ENCODE results near the gene NTSR2. TPM values are rescaled to one million over a fixed set of nuclear protein-coding genes. Genes with fewer than 3 reads are reported as not detected.

The NTSR2 gene
- total RNA-seq, 4 donors from 2014 or later, result 0.87 to 4.2 (median 2.1) TPM; not detected in 1

DNA sequence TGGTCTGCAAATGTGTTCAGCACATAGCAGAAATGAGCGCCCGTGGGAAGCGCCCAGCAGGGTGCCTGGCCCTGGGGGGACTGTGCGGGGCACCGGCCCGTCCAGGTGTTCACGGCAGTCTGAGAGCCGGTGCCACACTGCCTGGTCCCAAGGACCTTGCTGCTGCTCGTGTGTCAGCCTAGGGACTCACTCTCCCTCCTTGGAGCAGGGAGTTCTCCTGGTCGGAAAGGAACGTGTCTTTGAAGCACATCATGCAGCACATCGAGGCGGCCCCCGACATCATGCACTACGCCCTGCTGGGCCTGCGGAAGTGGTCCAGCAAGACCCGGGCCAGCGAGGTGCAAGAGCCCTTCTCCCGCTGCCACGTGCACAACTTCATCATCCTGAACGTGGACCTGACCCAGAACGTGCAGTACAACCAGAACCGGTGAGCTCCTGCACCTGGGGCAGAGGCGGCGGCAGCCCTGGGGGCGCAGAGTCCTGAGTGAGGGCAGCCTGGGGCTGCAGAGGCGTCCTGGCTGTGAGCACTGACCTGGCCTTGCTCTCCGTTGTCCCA is 36.0 kb downstream of the NTSR2 start:
- 89 to 91% methylated on average over 19 to 22 of the region's 28 CpGs for WGBS, 2 donors
- H3K36me3 ChIP-seq, result peaks cover 0 to 84% (median 0%) of the 10 kb centered on the region in 3 donors
- no peaks in the 10 kb centered on the region for H3K4me1 ChIP-seq
- H3K4me3 ChIP-seq, result no peak overlapping the region
- no peaks in the 10 kb centered on the region for H3K9me3 ChIP-seq
- DNase-seq (ENCODE audit: low spot score in 2 of 2), result no peak
- H3K27me3 ChIP-seq, result no peaks in the 10 kb centered on the region
- no peak for TF ChIP-seq POLR2A (IDR thresholded peaks at IDR 0.05)
- no peak for TF ChIP-seq EP300 (IDR thresholded peaks at IDR 0.05)
- TF ChIP-seq, protein P1, sequence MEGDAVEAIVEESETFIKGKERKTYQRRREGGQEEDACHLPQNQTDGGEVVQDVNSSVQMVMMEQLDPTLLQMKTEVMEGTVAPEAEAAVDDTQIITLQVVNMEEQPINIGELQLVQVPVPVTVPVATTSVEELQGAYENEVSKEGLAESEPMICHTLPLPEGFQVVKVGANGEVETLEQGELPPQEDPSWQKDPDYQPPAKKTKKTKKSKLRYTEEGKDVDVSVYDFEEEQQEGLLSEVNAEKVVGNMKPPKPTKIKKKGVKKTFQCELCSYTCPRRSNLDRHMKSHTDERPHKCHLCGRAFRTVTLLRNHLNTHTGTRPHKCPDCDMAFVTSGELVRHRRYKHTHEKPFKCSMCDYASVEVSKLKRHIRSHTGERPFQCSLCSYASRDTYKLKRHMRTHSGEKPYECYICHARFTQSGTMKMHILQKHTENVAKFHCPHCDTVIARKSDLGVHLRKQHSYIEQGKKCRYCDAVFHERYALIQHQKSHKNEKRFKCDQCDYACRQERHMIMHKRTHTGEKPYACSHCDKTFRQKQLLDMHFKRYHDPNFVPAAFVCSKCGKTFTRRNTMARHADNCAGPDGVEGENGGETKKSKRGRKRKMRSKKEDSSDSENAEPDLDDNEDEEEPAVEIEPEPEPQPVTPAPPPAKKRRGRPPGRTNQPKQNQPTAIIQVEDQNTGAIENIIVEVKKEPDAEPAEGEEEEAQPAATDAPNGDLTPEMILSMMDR (IDR thresholded peaks at IDR 0.05), result no peak
- H3K27ac ChIP-seq, result no peak overlapping the region

DNA sequence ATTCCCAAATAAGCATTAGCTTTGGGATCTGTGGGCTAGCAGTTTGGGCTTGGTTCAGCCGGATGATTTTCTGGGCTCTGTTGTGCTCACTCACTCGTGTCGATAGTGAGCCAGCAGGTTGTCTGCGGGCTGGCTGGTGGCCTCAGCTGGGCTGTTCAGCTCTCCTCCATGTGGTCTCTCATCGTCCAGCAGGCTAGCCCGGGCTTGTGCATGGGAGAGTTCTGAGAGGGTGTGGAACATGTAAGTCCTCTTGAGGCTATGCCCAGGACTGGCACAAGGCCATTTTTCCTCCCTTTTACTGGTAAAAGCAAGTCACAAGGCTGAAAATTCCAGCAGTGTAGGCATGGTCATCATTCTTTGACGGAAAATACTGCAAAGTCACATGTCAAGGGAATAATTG is 38.5 kb downstream of the NTSR2 start:
- Histone ChIP-seq H3K27me3 (no peaks in the 10 kb centered on the region), H3K4me3 (no peak overlapping the region), H3K36me3 (peaks cover 0 to 91% (median 0%) of the 10 kb centered on the region in 3 donors), H3K9me3 (no peaks in the 10 kb centered on the region), H3K27ac (no peak overlapping the region), H3K4me1 (no peaks in the 10 kb centered on the region)
- TF ChIP-seq EP300 (IDR thresholded peaks at IDR 0.05) (no peak), POLR2A (IDR thresholded peaks at IDR 0.05) (no peak)
- TF ChIP-seq, protein P1 (IDR thresholded peaks at IDR 0.05), result no peak
- WGBS, 2 donors, result 81 to 90% methylated on average over 7 of the region's 7 CpGs
- no peak for DNase-seq (ENCODE audit: low spot score in 2 of 2)

DNA sequence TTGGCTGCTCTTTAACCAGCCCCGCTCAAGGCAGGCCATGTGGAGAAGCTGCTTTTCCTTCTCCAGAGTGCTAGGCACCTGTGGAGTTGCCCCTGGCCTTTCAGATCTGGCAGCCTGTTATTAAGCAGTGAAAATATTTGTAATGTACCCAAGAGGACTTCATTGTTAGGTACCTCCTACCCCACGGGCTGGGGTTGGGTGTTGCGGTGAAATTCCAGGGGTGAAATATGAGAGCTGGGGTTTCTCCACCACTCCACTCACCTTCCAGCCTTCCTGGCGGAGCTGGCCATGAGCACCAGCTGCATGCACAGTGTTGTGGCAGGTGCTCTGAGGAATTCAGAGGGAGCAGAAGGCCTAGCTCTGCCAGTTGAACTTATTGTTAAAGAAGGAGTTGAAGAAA is 39.1 kb downstream of the NTSR2 start:
- H3K27me3 ChIP-seq, result no peaks in the 10 kb centered on the region
- H3K4me3 ChIP-seq, result no peak overlapping the region
- no peak for DNase-seq (ENCODE audit: low spot score in 2 of 2)
- WGBS, 2 donors, result 86 to 95% methylated on average over 4 of the region's 4 CpGs
- H3K4me1 ChIP-seq, result no peaks in the 10 kb centered on the region
- no peak for TF ChIP-seq POLR2A (IDR thresholded peaks at IDR 0.05)
- TF ChIP-seq, protein P1 (IDR thresholded peaks at IDR 0.05), result no peak
- no peak for TF ChIP-seq EP300 (IDR thresholded peaks at IDR 0.05)
- H3K9me3 ChIP-seq, result no peaks in the 10 kb centered on the region
- H3K27ac ChIP-seq, result no peak overlapping the region
- peaks cover 0 to 95% (median 0%) of the 10 kb centered on the region in 3 donors for H3K36me3 ChIP-seq

DNA sequence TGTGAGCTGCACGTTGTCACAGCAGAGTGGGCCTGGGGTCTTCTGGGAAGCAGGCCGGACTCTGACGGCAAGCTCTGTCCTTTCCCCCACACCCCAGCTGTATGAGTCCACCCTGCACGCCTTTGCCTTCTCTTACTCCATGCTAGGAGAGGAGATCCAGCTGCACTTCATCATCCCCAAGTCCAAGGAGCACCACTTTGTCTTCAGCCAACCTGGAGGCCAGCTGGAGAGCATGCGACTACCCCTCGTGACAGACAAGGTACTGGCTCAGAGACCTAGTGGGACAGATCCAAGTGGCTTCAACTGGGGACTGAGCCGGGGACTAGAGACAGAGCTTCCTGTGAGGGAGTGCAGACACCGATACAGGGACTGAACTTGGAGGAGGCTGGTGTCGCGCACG is 40.1 kb downstream of the NTSR2 start:
- Histone ChIP-seq H3K4me3 (no peak overlapping the region), H3K9me3 (no peaks in the 10 kb centered on the region), H3K27ac (no peak overlapping the region), H3K4me1 (no peaks in the 10 kb centered on the region), H3K36me3 (peaks cover 0 to 95% (median 0%) of the 10 kb centered on the region in 3 donors), H3K27me3 (no peaks in the 10 kb centered on the region)
- DNase-seq (ENCODE audit: low spot score in 2 of 2), result no peak
- TF ChIP-seq, protein P1 (IDR thresholded peaks at IDR 0.05), result no peak
- TF ChIP-seq EP300 (IDR thresholded peaks at IDR 0.05), result no peak
- no peak for TF ChIP-seq POLR2A (IDR thresholded peaks at IDR 0.05)
- WGBS, 2 donors, result 86 to 88% methylated on average over 10 to 11 of the region's 11 CpGs

DNA sequence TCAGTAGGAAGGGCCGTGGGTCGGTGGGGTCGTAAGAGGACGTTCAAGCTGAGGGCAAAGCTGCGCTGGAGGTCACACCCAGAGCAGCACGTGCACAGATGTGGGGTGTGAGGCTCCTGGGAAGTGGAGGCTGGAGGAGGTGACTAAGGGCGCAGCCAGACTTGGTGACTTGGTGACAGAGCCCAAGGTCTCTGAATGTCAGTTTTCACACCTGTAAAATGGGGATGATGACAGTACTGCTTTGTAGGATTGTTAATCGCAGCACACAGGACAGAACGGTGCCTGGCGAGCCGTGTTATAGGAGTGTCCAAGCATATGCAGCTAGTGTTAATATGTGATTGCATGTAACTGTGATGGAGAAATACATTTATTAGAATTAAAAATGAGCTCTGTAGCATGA is 40.8 kb downstream of the NTSR2 start:
- H3K4me3 ChIP-seq, result no peak overlapping the region
- H3K27me3 ChIP-seq, result no peaks in the 10 kb centered on the region
- no peaks in the 10 kb centered on the region for H3K4me1 ChIP-seq
- 82 to 84% methylated on average over 11 of the region's 11 CpGs for WGBS, 2 donors
- TF ChIP-seq POLR2A (IDR thresholded peaks at IDR 0.05) (no peak), EP300 (IDR thresholded peaks at IDR 0.05) (no peak)
- TF ChIP-seq, protein P1 (IDR thresholded peaks at IDR 0.05), result no peak
- DNase-seq (ENCODE audit: low spot score in 2 of 2), result no peak
- H3K9me3 ChIP-seq, result no peaks in the 10 kb centered on the region
- peaks cover 0 to 94% (median 0%) of the 10 kb centered on the region in 3 donors for H3K36me3 ChIP-seq
- no peak overlapping the region for H3K27ac ChIP-seq

Measured in tibial nerve (tissue), 4 donors.